Astrocyte (in vitro differentiated cells and primary cell): Measurements from ENCODE around the gene PDE5A.

ENCODE experiments used
- CTCF ChIP-seq: IDR thresholded peaks from 2 replicates; pipeline ENCODE4 v1.5.1; 2011; ENCODE audit warnings: low read depth, mild to moderate bottlenecking, inconsistent platforms, low read length, moderate library complexity; ENCODE audit not compliant: insufficient read depth
- EZH2 ChIP-seq: IDR thresholded peaks from 2 replicates; pipeline ENCODE4 v1.6.1; 2012; ENCODE audit warnings: mild to moderate bottlenecking, low read length, inconsistent platforms; ENCODE audit not compliant: insufficient read depth

- TF ChIP-seq CTCF = no peak
- no peak for TF ChIP-seq EZH2
Measured at GRCh38 chr4:119506806-119507205, 121.8 kb downstream of the PDE5A start.
